Measurements from ENCODE around the gene TMEM209.

TMEM209 gene

DNA sequence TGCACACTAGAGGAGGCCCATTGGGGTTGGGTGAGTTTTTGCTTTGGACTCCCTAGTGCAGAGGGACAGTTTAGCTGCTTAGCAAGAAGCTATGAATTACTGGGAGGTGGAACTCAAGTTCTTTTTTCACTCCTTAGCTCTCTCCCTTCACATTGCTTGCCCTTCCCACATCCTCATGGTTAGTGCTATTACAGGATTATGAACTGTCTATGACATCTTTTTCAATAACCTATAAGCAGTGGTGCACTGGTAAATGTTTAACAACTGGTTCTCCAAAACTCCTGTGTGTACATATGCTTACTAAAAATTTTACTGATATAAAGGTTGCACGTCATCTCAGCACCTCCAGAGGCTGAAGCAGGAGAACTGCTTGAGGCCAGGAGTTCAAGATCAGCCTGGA lies 8.6 kb upstream of the TMEM209 start:
- no peak for DNase-seq (ENCODE audit: low read depth)
- H3K4me3 ChIP-seq (ENCODE audit: low read depth, low read length): no peak overlapping the region
- TF ChIP-seq, protein P1, sequence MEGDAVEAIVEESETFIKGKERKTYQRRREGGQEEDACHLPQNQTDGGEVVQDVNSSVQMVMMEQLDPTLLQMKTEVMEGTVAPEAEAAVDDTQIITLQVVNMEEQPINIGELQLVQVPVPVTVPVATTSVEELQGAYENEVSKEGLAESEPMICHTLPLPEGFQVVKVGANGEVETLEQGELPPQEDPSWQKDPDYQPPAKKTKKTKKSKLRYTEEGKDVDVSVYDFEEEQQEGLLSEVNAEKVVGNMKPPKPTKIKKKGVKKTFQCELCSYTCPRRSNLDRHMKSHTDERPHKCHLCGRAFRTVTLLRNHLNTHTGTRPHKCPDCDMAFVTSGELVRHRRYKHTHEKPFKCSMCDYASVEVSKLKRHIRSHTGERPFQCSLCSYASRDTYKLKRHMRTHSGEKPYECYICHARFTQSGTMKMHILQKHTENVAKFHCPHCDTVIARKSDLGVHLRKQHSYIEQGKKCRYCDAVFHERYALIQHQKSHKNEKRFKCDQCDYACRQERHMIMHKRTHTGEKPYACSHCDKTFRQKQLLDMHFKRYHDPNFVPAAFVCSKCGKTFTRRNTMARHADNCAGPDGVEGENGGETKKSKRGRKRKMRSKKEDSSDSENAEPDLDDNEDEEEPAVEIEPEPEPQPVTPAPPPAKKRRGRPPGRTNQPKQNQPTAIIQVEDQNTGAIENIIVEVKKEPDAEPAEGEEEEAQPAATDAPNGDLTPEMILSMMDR (IDR thresholded peaks at IDR 0.05; ENCODE audit: insufficient read depth, low read depth, low read length, missing control alignments): no peak

DNA sequence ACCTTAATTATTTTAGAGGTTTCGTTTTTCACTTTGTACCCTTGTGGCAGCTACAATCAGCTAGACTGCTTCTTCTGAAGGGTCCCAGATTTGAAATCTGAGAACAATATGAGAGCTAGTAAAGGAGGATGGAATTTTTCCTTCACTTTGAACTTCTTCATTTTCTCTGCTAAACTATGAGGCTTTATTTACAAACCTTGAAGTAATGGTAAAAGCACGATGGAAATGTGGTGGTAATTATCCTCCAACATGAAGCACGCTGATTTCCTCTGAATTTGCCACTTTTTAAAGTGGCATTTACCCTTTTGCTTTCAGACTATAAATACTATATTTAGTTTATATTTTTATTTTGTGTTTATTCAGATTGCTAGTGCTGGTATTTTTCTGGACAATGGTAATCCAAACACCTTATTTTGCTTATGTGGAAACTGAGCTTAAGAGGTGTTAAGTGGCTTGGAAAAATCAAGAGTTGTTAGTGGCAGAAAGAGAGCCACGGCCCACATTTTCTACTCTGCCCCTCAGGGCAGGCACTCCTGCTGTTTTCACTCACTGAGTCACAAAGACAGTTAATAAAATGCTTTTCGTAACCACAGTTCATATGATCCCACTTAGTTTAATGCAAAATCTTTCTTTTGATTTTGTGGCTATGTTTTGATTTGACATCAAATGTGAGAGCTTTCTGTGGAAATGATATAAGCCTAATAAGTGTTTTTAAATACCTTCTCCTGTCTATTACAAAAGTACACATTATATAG lies 5.2 kb upstream of the TMEM209 start:
- H3K4me3 ChIP-seq (ENCODE audit: low read depth, low read length): no peak overlapping the region
- no peak for DNase-seq (ENCODE audit: low read depth)
- TF ChIP-seq, protein P1 (IDR thresholded peaks at IDR 0.05; ENCODE audit: insufficient read depth, low read depth, low read length, missing control alignments): no peak

DNA sequence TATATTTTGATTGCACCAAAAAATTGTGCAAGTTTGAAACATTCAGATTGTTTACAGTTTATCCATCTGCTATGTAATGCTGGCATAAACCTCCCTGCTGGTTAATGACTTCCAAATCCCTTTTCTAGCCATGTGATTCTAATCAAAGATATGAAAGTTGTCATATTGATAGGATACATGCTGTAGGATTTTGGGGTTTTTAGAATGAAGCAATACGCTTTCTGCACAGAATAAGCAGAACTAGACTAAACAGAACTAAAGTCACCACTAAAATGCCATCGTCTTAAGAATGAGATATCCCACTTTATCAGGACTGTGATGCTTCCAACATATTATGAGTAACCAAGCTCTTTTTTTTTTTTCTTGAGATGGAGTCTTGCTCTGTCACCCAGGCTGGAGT lies 3.3 kb upstream of the TMEM209 start:
- DNase-seq (ENCODE audit: low read depth): no peak
- TF ChIP-seq, protein P1 (IDR thresholded peaks at IDR 0.05; ENCODE audit: insufficient read depth, low read depth, low read length, missing control alignments): no peak
- no peak overlapping the region for H3K4me3 ChIP-seq (ENCODE audit: low read depth, low read length)

DNA sequence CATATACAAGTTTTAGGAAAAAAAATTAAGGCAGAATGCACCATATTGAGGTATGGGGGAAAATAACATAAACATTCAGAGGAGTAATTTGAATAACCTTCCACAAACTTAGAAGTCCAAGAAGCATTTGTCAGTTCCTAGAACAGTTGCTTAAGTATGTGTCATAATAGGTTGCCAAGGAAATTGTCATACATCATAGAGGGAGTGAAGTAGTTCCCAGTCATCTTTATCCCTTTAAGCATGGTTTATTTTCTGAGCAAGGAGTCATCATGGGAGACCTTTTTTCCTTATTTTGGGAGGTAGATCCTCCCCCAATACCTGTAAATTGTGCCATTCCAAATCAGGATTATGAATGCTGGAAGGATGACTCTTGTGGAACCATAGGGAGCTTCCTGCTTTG lies 2.4 kb upstream of the TMEM209 start, which contains the start of gene SSMEM1:
SSMEM1 (plus strand) TSS at position 219 of the 400 bp plus-strand sequence; CDS start at position 270, 51 bp downstream.
- TF ChIP-seq, protein P1 (IDR thresholded peaks at IDR 0.05; ENCODE audit: insufficient read depth, low read depth, low read length, missing control alignments): no peak
- DNase-seq (ENCODE audit: low read depth): no peak
- no peak within 1 kb of the TSS for H3K4me3 ChIP-seq (ENCODE audit: low read depth, low read length)

DNA sequence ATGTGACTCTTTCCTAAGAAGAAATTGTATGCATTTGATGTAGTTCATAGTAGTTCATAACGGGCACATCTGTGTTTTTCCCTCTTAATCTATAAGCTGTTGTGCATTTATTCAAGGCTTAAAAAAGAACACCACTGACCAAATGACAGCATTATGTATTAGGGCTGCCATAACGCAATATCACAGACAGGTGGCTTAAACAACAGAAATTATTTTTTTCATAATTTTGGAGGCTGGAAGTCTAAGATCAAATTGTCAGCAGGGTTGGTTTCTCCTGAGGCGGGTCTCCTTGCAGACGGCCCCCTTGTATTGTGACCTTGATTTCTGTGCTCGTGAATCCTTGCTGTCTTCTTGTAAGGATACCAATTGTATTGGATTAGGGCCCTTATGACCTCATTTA lies 1.8 kb upstream of the TMEM209 start:
- TF ChIP-seq, protein P1 (IDR thresholded peaks at IDR 0.05; ENCODE audit: insufficient read depth, low read depth, low read length, missing control alignments): no peak
- no peak for DNase-seq (ENCODE audit: low read depth)
- no peak overlapping the region for H3K4me3 ChIP-seq (ENCODE audit: low read depth, low read length)

DNA sequence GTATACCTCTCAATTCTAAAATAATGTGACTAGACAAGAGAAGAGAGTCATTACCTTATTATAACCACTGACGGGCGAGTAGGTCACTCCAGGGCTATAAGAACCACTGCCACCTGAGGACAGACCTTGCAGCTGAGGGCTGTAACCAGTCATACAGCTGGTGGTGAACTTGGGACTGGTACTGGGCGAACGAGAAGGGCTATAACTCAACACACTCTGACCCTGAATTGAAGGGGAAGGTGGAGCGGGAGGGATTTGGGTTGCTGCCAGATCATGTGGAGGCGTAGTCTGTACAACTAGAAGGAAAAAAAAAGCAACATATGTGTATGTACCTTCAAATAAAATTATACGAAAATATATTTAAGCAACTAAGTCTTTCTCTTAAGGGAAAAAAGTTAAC lies 3.4 kb downstream of the TMEM209 start:
- no peak for DNase-seq (ENCODE audit: low read depth)
- TF ChIP-seq, protein P1 (IDR thresholded peaks at IDR 0.05; ENCODE audit: insufficient read depth, low read depth, low read length, missing control alignments): no peak
- H3K4me3 ChIP-seq (ENCODE audit: low read depth, low read length): no peak overlapping the region

DNA sequence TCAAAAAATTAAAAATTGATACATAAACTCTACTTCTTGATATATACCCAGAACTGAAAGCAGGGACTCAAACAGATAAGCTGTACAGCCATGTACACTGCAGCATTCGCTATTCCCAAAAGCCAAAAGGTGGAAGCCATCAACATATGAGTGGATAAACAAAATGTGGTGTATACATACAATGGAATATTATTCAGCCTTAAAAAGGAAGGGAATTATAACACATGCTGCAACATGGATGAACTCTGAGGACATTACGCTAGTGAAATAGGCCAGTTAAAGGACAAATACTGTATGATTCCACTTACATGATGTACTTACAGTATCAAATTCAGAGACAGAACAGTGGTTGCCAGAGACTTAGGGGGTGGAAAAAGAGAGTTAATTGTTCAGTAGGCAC lies 8.1 kb downstream of the TMEM209 start:
- no peak overlapping the region for H3K4me3 ChIP-seq (ENCODE audit: low read depth, low read length)
- TF ChIP-seq, protein P1 (IDR thresholded peaks at IDR 0.05; ENCODE audit: insufficient read depth, low read depth, low read length, missing control alignments): no peak
- no peak for DNase-seq (ENCODE audit: low read depth)
